Subcutaneous adipose tissue (tissue), 4 donors: ENCODE results near the gene PLA2G2C. TPM values are rescaled to one million over a fixed set of nuclear protein-coding genes. Genes with fewer than 3 reads are reported as not detected.

ENCODE experiments used
- total RNA-seq, 4 donors: library from RNA; depleted of rRNA; stranded (reverse); fragments of >200 nt; gene quantifications; one replicate each; pipeline ENCODE4 v1.1.0, GENCODE V29; 2016
- TF ChIP-seq, protein P1 (sequence below): fragments of 450-650 bp; IDR thresholded peaks from one replicate; pipeline ENCODE4 v1.5.1; 2016; ENCODE audit warnings: low read depth, mild to moderate bottlenecking, control low read depth, antibody characterized with exemption, moderate library complexity

Gene PLA2G2C
- total RNA-seq, 4 donors from 2014 or later: not detected

DNA sequence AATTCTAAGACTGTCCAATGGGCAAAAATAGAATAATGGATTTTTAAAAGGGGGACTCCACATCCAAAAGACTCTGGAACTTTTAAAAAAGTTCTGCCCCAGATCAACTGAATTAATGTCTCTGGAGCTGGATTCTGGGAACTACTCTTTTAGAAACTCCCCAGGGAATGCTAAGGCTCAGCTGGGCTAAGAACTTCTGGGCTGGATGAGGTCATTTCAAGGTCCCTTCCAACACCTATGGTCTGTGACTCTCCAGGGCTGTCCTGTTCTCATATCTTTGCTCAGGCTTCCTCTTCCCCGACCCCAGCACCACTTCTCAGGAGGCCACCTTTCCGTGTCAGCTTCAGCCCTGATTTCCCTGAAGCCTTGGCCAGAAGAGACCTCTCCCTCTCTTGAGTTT lies 13.5 kb upstream of the PLA2G2C start:
- TF ChIP-seq, protein P1, sequence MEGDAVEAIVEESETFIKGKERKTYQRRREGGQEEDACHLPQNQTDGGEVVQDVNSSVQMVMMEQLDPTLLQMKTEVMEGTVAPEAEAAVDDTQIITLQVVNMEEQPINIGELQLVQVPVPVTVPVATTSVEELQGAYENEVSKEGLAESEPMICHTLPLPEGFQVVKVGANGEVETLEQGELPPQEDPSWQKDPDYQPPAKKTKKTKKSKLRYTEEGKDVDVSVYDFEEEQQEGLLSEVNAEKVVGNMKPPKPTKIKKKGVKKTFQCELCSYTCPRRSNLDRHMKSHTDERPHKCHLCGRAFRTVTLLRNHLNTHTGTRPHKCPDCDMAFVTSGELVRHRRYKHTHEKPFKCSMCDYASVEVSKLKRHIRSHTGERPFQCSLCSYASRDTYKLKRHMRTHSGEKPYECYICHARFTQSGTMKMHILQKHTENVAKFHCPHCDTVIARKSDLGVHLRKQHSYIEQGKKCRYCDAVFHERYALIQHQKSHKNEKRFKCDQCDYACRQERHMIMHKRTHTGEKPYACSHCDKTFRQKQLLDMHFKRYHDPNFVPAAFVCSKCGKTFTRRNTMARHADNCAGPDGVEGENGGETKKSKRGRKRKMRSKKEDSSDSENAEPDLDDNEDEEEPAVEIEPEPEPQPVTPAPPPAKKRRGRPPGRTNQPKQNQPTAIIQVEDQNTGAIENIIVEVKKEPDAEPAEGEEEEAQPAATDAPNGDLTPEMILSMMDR: no peak

DNA sequence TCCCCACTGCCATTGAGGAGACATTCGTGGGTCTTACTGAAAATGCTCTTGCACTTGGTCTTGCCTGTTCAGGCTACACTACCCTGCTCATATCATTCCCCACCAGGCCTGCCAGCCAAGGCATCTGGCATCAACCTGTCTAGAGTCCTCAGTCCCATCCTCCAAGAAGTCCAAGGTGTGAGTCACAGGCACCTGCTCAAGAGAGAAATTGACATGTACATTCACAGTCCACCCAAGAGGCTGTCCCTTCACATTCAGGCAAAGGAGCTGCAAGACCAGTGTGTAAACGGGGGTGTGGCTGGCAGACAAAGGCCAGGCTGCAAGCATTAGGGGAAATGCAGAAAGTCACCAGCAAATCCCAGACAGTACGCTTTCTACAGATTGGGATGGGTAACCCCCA lies 13.1 kb upstream of the PLA2G2C start:
- TF ChIP-seq, protein P1: no peak

DNA sequence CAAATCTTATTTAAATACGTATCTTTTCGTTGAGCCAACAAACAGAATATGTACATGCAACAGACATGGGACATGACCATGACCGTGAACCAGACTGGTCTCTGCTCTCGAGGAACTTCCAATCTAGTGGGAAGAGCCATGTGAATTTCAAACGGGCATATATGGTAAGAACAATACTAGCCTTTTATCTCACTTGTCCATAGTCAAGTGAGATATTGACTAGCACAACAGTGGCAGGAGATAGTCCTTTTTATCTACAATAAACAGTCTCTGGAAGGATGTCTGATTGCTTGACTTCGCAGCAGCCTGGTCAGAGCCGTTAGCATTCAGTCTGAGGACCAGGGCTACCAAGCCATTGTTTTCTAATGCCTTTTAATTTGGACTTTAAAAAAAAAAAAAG lies 12.6 kb upstream of the PLA2G2C start:
- TF ChIP-seq, protein P1: no peak

DNA sequence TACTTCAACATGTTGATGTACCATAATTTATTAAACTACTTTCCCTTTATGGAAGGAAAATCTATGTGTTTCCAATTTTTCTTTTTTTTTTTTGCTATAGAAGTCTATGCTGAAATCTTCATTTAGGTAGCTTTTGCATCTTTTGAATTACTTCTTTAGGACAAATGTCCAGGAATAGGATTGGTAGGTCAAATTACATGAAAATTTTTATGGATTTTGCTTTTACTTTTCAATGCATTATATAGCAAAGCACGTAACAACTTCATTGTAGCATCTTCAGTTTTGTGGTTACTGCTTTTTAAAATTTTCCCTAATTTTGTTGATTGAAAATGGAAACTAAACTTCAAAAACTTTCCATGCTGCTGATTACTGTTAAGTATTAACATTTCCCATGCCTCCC lies 12.0 kb upstream of the PLA2G2C start:
- TF ChIP-seq, protein P1: no peak

DNA sequence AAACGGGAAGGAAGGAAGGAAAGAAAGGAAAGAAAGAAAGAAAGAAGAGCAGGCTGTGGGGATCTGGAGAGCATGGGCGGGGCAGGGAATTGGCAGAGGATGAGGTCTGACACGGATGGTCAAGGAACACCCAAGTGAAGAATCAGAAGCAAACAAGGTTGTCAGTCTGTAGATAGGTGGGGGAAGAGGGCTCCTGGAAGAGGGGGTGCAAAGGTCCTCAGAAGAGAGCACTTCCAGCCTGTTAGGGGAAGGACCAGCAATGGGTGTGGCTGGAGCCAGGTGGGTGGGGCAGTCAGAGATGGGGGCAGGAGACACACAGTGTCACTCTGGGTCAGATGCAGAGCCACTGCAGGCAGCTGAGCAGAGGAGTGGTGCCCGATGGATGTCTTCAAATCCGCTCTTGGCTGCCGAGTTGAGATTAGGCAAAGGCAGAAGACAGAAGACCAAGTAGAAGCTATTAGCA lies 11.0 kb upstream of the PLA2G2C start:
- TF ChIP-seq, protein P1: no peak

DNA sequence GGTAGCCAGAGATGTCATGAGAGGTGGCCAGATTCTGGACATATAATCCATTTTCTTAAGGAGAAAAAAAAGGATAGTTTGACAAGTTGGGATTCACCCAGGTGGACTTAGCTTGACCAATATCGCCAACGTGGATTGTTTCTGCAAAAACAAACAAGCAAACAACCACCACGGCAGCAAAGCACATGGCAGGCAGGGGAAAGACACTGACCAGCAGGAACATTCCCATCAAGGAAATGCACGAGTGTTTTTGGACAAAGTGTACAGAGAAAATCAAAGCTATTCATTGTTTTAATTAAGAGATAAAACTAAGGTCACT lies 9.1 kb upstream of the PLA2G2C start:
- TF ChIP-seq, protein P1: no peak

DNA sequence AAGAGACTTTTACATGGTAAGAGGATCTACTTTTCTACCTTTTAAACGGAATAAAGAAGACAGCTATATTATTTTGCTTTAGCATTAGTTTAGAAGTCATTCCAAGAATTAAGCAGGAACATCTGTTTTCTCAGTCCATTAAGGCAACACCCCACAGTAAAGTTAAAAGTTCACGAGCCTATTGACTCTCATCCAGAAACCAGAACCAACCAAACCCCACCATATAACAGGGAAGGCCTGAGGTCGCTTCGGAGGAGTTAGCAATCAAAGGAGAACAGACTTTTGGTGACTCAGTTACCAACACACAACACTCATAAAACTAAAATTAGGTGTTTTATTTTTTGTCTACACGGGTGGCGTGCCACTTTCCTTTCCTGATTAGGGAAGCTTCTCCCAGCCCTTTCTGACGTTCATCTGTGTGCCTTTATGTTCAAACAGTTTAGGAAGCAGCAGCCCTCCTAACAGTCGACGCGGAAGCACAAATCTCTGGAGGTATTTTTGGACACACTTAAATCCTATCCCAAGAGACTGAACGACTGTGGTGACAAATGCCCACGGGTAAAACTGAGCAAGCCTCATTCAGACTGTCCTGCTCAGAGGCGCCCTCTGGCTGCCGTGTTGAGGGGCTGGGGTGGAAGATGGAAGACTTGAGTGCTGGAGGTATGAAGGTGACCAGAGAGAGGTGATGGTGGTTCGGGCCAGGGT lies 8.6 kb upstream of the PLA2G2C start:
- TF ChIP-seq, protein P1: no peak
